GM21367 (cell line): ENCODE measurements around the gene ZNF285.
"Not testable (repeated sequence)": the region's sequence is repeated elsewhere in the genome, so short reads cannot be mapped to it uniquely, and the experiment has no call there.

Source experiments
- ATAC-seq: cut with Tn5 transposase; IDR thresholded peaks from one replicate; pipeline ENCODE4 v1.9.1; 2021; ENCODE audit not compliant: unreplicated experiment

Gene ZNF285

GRCh38 chr19:44401139-44402115 lies at the start of gene ZNF285:
TSS of gene ZNF285 (minus strand) at chr19:44401608. CDS start at chr19:44397213, 4,395 bp downstream.
- no peak for ATAC-seq

- no peak for ATAC-seq
Observed at GRCh38 chr19:44447916-44448674, 46.7 kb upstream of the ZNF285 start, which contains the start of gene ZNF229. TSS of gene ZNF229 (minus strand) at chr19:44448472. CDS start at chr19:44442847, 5,625 bp downstream.

DNA sequence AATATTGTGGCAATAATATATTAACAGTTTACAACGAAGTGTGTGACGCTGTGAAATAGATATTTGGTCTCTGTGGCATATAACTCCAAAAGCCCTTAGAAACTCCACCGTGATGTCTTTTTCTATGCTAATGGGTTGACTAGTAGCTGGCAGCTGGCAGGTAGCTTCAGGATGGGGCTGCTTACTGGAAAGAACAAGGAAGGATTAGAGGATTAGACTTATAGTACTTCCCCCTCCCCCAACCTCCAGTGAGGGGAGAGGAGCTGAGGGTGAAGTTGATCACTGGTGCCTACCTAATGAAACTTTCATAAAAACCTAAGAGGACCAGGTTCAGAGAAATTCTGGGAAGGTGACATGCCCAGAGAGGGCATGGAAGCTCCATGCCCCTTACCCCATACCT lies 37.0 kb upstream of the ZNF285 start:
- no peak for ATAC-seq

DNA sequence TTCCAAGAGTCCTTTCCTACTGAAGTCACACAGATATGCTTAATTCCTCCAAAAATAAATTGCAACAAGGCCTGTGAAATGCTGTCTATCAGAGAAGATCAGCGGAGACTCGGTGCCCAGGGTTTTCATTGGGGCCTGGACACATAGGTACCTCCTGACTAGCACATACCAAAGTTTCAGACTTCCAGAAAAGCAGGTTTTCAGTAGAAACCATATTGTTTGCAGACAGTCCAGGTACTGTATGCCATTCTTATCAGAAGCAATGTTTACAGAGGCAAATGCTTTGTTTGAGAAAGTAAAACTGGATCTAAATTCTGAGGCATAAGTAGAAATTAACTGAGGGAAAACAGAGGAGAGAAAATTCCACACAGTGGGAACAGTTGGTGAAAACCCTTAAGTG lies 34.0 kb upstream of the ZNF285 start:
- no peak for ATAC-seq

DNA sequence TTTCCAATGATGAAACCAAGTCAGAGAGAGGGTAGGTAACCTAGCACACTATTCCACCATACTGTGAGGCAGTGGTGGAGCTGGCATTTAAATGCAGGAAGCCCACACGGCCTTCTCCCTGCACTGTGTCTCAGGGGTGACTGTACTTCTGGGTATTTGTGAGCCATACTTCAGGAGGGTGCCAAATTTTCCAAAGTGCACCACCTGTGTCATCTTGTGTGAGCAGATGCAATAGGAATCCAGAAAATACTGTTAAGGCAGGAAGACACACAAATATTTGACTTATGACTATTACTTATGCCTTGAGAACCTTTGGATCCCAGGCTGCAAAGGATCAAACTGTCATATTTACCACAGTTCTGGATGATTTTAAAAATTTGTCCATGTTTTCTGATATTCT lies 29.5 kb upstream of the ZNF285 start:
- no peak for ATAC-seq

- ATAC-seq = not testable (repeated sequence)
Observed at GRCh38 chr19:44415553-44415952, 14.1 kb upstream of the ZNF285 start.

GRCh38 chr19:44389268-44389667 lies 12.1 kb downstream of the ZNF285 start:
- not testable (repeated sequence) for ATAC-seq

GRCh38 chr19:44374789-44375188 lies 26.6 kb downstream of the ZNF285 start:
- ATAC-seq = no peak

- ATAC-seq = no peak
Observed at GRCh38 chr19:44371815-44372480, 29.5 kb downstream of the ZNF285 start.

- ATAC-seq = no peak
Observed at GRCh38 chr19:44367024-44367423, 34.4 kb downstream of the ZNF285 start.

GRCh38 chr19:44356383-44357111 lies 44.9 kb downstream of the ZNF285 start, which contains the start of gene ZNF112:
TSS of gene ZNF112 (minus strand) at chr19:44356680. CDS start at chr19:44340539, 16,141 bp downstream.
- no peak for ATAC-seq

DNA sequence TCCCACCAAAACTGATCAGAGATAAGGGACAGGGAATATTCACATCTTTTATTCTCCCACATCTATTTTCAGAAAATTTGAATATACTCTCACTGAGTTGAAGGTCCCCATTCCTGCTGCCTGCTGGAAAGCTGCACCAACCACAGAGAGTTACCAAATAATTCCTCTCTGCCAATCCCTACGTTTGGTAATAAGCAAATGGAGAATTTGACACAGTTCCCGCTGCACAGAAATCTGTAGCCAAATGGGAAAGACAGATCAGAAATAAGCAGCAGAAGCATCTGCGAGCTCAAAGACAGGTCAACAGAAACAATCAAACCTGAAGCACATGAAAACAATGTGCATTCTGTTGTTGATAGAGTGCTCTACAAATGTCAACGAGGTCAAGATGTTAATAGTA lies 54.9 kb downstream of the ZNF285 start:
- no peak for ATAC-seq

- ATAC-seq = no peak
Observed at GRCh38 chr19:44345959-44346358, 55.4 kb downstream of the ZNF285 start.

GRCh38 chr19:44344255-44344654 lies 57.2 kb downstream of the ZNF285 start:
- ATAC-seq = no peak

DNA sequence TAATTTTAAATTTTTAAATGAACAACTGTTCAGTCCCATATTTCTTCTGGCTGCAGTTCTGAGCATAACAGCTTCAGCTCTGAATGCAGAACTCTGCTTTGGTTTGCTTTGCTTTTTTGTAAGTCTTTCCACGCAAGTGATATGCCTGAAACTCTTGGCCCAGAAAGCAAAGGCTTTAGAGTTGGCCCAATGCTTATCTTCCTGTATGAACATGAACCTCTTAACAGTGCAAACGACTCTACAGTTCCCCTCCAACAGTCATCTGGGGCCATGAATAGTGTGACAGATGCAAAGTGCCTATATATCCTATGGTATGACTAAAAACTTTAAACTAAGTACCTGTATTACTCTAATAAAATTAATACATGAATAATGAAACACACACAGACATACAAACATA lies 59.6 kb downstream of the ZNF285 start:
- no peak for ATAC-seq

DNA sequence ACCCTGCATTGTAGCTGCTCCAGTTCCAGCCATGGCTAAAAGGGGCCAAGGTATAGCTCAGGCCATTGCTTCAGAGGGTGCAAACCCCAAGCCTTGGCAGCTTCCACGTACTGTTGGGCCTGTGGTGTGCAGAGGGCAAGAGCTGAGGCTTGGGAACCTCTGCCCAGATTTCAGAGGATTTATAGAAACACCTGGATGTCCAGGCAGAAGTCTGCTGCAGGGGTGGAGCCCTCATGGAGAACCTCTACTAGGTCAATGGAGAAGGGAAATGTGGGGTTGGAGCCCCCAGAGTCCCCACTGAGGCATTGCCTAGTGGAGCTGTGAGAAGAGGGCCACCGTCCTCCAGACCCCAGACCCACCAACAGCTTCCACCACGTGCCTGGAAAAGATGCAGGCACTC lies 66.8 kb downstream of the ZNF285 start:
- ATAC-seq = not testable (repeated sequence)
